PC-3 (cell line): Measurements from ENCODE around the gene SERPINB8.

Experiments
- CTCF ChIP-seq: fragments of 300-600 bp; sonication (generic); conservative IDR thresholded peaks from 2 replicates; pipeline ENCODE4 v1.5.1; 2017; ENCODE audit warnings: antibody characterized with exemption, low read depth, mild to moderate bottlenecking, low read length
- EZH2 ChIP-seq: fragments of 300-600 bp; sonication (generic); IDR thresholded peaks from one replicate; pipeline ENCODE4 v1.6.1; 2017; ENCODE audit warnings: antibody characterized with exemption, mild to moderate bottlenecking, low read length; ENCODE audit not compliant: unreplicated experiment

DNA sequence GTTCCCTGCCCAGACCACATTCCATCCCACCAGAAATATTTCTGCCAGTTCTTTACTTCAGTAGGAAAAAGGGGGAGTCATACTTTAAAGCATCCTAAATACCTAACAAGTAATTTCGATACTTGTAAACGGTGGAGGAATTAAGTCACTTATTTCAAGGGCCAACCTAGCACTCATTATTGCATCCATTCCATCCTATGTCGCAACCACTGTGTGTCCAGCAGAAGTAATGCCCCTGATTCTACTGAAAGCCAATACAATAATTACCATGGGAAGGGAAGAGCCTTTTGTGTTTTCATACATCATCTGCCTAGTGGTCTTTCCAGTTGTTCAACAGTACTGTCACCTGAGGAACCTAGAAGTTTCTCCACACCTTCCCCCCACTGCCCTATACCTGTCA is 12.5 kb downstream of the SERPINB8 start:
- TF ChIP-seq CTCF: no peak
- TF ChIP-seq EZH2: no peak
